ENCODE measurements around the gene MOB3B. TPM values are rescaled to one million over a fixed set of nuclear protein-coding genes. Genes with fewer than 3 reads are reported as not detected.

The MOB3B gene
- total RNA-seq, 2 experiments from 2014 or later: 0.40 to 0.44 TPM

DNA sequence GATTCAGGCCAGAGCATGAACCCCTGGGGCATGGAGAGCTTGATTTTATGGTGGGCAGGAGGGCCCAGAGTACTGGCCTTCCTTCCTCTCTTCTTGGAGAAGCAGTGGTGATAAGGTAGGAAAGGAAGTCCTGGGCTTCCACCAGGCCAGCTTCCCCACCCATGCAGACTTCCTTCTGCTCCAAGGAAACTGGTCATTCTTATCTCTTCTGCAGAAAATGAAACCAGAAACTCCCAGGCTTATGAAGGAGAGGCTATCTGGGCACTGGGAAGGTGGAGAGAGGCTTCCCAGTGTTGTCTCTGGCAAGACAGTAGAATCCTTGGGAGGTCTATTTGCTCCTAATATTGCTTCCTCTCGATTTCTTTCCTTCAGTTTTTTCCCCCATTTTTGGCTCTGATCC is 122.1 kb downstream of the MOB3B start:
- CTCF ChIA-PET: no interaction called here
- POLR2A ChIA-PET: no interaction called here

GRCh38 chr9:27404661-27405060 is 125.0 kb downstream of the MOB3B start:
- ChIA-PET CTCF (no interaction called here), POLR2A (no interaction called here)

DNA sequence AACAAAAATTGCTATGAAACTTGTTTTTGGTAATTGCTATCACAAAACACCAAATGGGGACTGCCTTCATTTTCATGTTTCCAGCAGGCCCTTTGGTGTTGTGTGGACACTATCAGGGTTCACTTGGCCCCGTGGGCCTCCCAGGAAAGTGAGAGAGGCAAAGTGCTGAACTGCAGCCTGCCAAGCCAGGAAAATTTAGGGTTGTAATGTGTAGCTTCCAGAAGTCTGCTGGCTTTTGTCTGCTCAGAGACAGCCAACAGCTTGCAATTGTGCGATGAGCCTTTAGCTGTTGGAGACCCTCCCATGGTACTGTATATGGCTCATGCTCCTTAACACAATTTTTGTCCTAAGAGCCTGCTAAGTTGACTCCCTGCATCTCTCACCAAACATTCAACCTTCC is 127.0 kb downstream of the MOB3B start:
- ChIA-PET POLR2A (no interaction called here), CTCF (no interaction called here)

DNA sequence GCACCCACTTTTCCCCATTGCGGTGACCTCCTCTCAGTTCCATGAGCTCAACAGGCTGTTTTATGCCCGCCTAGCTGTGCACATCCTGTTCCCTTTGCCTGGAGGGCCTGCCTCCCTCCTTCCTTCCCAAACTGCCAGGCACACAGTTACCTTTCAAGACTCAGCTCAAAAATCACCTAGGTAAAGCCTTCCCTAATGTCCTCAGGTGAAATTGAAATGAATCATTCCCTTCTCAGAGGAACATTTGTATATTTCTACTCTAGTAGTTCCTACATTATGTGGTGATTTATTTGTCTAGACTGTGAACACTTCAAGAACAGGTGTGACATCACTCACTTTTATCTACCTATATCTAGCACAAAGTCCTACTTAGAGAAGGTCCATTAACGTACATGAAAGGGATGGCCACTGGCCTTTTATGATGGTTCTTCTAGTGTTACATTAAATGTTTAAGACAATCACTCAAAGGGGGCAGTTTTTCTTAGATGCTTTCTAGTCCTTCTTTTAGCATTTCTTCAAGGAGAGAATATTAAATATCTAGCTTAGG is 129.2 kb downstream of the MOB3B start:
- ChIA-PET CTCF (no interaction called here), POLR2A (no interaction called here)

DNA sequence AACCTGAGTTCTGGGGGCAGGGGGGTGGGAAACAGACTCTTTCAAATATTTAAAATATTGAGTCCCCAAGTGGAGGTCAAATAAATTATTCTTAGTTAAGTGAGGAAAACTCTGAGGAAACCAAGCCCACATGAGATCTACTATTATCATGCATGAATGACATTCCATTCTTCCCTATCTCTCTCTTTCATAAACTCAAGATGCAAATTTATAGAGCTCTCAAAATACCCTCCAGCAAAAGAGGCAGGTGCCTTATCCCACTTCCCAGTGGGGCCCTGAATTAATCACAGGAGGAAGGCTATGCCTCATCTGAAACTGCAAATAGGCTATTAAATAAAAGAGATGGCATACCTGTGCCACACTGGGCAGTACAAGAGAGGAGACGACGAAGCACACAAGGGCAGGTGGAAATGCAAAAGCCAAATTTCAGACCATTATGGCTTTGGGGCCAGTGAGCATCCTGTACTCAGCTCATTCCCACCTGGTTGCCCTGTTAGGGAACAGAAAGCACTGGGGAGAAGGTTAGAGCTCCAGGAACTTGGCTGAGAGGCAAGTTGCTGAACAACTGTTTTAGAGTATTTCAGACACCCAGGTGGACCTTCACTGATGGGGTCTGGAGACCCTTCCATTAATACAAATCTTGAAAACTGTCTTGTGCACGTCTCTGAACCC is 130.5 kb downstream of the MOB3B start:
- CTCF ChIA-PET: no interaction called here
- POLR2A ChIA-PET: no interaction called here

DNA sequence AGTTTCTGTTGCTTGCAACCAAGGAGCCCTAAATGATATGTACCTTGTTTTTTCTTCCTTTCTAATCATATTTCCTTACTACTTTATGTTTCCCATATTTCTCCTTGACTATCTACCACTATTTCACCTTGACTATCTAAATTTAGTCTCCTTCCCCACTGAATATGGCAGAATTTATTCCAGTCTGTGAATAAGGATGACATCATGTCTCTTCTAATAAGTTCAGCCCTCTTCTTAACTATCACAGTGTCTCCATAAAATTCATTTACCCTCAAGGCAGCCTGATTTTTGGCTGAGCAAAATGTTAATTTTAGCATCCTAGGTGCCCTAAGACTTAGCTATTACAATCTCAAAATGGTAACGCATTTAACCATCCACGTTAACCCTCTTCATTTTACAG is 133.1 kb downstream of the MOB3B start:
- CTCF ChIA-PET: no interaction called here
- POLR2A ChIA-PET: no interaction called here

- CTCF ChIA-PET: no interaction called here
- POLR2A ChIA-PET: no interaction called here
Measured at GRCh38 chr9:27395484-27395921, 134.1 kb downstream of the MOB3B start.

DNA sequence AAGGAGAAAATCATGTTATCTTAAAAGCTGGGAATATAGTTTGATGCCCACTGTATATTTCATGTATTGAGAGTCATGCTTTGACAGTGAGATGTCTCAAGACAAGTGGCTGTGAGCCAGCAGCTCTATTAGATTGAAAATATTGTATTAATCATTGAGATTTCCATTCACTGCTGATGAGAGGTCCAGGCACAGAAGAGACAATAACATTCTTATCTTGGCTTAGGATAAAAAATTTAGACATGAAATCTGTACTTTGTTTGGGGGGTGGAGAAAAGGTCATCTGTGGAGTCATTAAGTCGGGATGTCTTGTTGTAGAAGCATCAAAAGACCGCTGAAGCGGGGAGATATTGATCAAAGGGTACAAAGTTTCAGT is 134.8 kb downstream of the MOB3B start:
- ChIA-PET CTCF (no interaction called here), POLR2A (no interaction called here)

DNA sequence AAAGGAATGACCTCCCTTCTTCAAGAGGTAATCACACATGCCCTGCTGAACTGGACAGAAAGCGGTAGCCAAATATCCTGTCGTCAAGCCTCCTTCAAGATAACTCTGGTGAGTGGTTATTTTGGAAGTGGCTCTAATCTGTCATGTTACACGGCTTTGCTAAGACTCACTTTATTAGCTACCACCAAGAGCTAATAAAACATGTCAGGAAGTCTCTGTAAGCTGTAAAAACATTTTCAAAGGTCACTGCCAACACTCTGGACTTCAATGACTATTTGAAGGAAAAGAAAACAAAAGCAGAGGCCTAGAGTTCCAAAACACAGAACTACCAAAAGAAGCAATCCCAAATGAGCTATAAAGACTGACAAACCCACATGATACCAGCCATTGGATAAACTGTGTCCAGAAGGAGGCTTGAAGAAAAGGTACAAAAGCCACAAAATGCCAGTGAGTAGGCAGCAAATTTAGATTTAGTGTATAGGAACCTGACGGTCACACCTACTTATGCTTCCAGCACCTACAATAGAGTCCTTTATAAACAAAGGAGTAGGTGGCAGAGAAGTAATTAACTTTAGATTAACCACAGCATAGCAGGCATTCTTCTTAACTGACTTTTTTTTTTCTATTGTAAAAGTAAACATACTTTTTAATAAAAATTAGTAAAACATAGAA is 135.3 kb downstream of the MOB3B start:
- CTCF ChIA-PET: no interaction called here
- POLR2A ChIA-PET: no interaction called here

DNA sequence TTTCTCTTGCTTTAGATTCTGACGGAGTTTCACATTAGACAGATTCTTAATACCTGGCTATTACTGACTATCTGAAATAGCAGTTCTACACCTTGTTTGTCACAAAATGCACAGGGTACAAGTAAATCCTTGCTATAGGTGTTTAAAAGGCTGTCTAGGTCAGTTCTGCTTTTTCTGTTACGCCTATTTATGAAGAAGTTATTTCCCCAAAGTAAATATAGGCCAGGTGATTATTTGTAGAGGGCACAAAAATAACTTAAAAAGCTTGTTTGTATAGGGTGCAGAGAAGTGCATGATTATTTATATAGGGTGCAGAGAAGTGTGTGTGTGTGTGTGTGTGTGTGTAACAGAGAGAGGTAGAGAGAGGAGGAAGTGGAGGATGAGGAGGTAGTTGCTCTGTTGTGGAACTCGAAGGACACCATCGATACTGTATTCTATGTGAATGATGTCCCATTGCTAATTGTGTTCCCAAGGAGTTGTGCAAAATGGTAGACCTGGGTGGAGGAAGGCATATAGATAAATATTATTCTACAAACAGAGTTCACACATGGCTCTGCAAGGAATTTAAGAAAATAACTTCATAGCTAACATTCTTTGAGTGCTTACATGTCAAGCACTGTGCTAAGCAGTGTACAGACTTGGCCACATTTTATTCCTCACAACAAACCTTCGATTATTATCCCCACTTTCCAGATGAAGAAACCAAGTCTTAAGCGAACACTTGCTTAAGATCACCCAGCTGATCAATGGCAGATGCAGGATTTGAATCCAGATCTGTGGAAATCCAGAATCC is 136.4 kb downstream of the MOB3B start:
- CTCF ChIA-PET: no interaction called here
- POLR2A ChIA-PET: no interaction called here

DNA sequence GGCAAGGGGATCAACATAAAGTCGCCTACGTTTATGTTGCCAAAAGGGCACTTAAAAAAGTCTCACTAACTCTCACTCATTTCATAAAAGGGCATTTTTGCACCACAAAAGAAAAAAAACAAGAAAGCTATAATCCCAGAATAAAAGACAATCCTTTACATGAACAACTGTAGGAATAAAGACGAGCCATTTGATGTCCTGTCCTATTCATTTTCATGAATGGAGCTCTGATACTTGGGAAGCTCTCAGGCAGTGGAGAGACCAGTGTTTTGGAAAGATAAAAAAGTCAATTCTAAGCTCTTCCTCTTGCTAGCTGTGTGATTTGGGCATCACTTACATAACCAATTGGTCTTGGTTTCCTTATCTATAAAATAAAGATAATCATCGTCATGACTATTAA is 137.2 kb downstream of the MOB3B start:
- CTCF ChIA-PET: no interaction called here
- POLR2A ChIA-PET: no interaction called here

DNA sequence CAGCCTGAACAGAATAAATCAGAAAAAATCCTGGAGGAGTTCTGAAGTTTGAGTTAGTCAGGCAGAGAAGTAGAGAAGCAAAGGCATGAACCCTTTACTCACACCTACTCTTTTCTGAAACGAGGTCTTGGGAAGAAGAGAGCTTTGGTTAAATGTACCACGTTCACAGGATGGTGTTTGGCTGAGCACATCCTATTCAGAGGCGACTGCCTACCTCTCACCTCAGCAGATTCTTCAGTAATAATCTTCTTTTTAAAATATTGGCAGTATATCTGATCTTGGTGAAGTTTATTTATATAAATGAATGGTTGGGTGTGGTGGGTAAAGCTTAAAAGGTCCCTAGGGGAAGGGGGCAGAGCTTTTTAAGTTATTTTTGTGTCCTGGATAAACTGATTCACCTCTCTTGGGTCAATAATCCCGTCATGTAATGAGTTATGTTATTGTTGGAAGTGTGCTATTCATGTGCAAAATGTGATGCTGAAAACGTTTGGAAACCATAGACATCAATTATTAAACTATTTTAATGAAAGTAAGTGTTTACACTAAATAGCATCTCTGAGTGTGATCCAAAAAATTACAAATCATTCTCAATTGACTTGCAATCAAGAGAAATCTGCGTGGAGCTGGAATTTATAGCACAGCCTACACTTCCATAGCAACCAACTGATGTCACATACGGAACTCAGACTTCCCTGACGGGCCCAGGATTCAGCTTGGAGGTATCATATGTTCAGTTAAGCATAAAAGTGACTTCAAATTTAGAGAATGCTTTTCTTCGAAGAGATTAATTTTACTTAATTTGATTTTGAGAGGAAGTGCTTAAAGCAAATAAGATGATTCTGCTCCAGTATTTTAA is 138.3 kb downstream of the MOB3B start:
- POLR2A ChIA-PET: no interaction called here
- CTCF ChIA-PET: no interaction called here

DNA sequence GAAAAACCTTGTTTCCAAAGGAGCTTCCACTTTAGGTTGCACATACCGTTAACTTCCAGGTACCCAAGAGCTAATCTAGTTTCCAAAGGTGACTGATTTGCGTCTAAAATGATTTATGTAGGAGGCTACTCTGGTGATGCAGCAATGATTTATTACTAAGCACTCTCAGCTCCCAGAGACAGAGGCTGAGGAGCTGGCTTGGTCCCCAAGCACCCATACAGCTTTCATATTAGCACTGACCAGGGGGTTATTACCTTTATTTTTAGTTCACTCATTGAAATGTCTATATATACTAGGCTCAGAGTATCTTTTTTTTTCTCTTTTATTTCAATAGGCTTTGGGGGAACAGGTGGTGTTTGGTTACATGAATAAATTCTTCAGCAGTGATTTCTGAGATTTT is 141.5 kb downstream of the MOB3B start:
- ChIA-PET CTCF (no interaction called here), POLR2A (no interaction called here)

GRCh38 chr9:27387722-27388121 is 141.9 kb downstream of the MOB3B start:
- ChIA-PET CTCF (no interaction called here), POLR2A (no interaction called here)

DNA sequence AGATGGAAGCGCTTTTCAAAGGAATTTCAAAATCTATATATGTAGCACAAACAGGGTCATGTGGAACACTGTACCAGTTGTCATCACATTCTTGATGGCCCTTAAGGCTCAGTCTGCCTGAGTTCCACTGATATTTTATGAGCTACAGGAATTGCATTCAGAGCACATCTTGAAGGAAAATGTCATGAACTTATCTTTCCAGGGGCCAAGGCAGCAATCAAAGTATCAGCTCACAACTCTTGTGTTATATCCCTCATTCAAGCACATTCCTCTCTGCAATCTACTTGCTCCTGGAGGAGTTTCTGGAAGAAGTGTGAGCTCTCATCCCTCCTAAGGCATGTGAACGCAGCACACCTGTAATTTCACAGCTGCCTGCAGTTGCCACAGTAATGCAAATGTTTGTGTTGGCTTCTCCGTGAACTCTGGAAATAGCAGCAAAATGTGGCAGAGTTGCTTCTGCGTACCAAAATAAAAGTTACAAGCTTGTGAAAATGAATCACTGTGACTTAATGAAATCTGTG is 143.0 kb downstream of the MOB3B start:
- POLR2A ChIA-PET: no interaction called here
- CTCF ChIA-PET: no interaction called here

DNA sequence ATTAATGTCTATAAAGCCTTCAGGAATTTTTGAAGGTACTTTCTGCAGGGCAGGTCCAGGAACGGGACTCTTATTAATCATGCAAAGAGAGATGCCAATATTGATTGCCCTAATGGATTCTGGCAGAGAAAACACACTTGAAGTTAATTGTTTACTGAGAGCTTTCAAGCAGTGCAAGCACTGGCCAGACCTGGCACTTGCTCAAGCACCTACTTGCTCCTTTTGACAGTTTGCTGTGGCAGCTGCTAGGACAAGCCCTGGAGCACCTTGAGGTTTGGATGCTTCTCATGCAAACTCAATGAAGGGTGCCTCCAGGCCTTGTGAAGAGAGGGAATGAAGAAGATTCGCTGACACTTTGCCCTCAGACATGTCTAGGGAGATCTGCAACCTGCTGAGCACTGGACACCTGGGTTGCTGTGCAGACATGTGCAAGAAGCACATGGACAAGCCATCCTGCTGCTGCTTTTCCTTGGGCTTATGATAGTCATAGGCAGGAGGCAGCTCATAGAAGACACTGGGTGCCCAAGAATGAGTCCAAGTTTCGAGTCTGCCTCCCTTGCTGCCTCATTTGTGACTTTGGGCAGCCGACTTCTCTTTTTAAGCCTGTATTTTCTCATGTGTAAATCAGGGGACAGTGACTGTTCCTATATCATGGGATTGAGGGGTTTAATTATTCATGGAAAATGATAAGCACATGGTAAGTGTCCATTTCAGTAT is 143.8 kb downstream of the MOB3B start:
- POLR2A ChIA-PET: no interaction called here

DNA sequence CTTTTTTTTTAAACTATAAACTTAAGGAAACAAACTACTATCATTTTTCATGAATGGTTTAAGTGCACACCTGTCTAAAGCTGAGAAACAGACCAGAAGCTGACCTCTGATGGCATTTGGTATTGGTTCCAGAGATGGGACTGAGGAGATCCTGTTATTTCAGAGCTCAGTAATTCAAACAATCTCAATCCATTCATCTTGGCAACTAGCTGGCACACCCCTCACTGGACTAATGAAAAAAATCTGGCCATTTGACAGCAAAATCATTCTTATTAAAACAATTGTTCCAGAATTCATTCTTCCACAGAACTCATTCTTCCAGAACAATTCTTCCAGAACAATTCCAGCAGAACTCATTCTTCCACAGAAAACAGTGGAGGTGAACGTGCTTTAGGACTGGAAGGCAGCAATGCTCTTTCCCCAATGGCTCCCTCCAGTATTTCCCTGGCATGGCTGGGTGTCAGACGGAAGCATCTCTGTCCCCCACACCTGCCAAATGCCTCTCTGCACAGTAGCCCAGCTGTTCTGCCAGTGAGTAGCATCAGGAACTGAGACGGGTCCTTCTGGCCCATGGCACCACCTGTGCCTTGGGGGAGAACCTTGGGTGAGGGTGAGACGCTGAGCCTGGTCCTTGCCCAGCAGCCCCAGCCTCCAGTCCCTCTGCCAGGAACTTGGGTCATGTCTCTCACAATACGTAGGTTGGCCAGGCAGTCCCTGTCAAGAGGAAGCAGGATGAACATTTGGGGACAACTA is 145.2 kb downstream of the MOB3B start:
- POLR2A ChIA-PET: no interaction called here
- CTCF ChIA-PET: interaction anchor here (1.2 kb wide), 1 partner anchor 146 kb away, joined by 3 read pairs; no protein-coding TSS in a partner anchor

More for the DNA sequence above, 143.8 kb downstream of the MOB3B start:
- CTCF ChIA-PET: no interaction called here

GRCh38 chr9:27383524-27383923 is 146.1 kb downstream of the MOB3B start:
- CTCF ChIA-PET: interaction anchor here (1.2 kb wide), 1 partner anchor 147 kb away, joined by 3 read pairs; no protein-coding TSS in a partner anchor
- POLR2A ChIA-PET: no interaction called here

DNA sequence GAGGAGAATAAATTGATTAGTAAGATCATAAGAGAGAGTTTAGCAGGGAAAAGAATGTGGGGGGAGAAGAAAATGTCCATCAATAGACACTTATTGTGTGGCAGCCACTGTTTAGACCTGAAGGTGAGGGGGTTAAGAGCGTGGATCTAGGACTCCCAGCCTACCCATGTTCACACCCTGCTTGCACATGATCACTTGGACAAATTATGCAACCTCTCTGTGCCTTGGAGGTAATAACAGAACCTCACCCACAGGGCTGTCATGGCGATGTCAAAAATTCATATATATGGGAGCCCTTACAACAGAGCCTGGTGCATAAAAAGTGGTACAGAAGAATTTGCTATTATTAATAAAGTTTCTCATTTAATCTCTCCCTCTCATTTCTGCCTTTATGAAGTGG is 146.6 kb downstream of the MOB3B start:
- CTCF ChIA-PET: no interaction called here
- POLR2A ChIA-PET: no interaction called here
